CD4-positive, alpha-beta T cell treated with Interleukin-17A for 4 hours (primary cell): Measurements from ENCODE around the gene GABARAPL1.
"Not testable (repeated sequence)": the region's sequence is repeated elsewhere in the genome, so short reads cannot be mapped to it uniquely, and the experiment has no call there.

Experiments
- DNase-seq: peaks from one replicate; pipeline ENCODE4 v3.0.0-alpha.2; 2020; ENCODE audit warnings: mixed read lengths

The GABARAPL1 gene

DNA sequence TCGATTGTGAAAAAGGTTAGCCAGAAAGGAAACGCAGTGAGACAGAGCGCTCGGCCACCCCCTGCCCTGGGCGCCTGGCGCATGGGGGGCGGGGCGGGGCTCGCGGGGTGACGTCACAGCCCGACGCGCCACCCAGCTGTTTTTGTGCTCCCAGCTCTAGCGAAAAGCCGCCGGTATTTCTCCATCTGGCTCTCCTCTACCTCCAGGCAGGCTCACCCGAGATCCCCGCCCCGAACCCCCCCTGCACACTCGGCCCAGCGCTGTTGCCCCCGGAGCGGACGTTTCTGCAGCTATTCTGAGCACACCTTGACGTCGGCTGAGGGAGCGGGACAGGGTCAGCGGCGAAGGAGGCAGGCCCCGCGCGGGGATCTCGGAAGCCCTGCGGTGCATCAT, at the start of gene GABARAPL1:
Gene GABARAPL1, plus strand, starts transcription at position 139 of the 393 bp plus-strand sequence. Its CDS starts 253 bp downstream, at position 392.
- peak; percentile 83 for DNase-seq

DNA sequence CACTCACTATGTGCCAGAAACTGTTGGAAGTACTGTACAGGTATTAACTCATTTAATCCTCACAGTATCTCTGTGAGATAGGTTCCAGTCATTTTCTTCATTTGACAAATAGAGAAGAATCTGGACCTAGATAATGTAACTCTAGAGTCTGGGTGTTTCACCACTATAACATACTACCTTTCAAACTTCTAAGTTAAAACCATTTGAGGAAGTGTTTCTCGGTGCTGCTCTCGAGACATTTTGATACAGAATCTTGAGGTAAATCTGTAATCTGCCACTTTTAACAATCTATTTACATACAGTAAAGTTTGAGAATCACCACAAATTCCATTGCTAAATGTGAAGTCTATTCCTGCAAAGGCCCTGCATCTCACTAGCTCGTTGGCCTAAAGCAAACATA, 49.6 kb upstream of the GABARAPL1 start:
- DNase-seq = no peak

DNA sequence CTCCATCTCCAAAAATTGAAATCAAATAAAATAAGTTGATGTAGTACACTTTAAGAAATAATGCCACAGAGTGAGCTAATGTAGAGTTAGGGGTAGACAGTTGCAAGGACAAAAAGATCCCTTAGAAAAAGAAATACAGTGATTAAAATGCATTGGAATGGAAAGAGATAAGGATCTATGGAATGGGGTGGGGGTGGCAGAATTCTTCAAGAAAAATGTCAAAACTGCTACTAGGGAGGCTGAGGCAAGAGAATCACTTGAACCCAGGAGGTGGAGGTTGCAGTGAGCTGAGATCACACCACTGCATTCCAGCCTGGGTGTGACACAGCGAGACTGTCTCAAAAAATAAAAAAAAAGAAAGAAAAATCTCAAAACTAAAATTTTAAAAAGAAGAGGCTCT, 47.3 kb upstream of the GABARAPL1 start:
- no peak for DNase-seq

DNA sequence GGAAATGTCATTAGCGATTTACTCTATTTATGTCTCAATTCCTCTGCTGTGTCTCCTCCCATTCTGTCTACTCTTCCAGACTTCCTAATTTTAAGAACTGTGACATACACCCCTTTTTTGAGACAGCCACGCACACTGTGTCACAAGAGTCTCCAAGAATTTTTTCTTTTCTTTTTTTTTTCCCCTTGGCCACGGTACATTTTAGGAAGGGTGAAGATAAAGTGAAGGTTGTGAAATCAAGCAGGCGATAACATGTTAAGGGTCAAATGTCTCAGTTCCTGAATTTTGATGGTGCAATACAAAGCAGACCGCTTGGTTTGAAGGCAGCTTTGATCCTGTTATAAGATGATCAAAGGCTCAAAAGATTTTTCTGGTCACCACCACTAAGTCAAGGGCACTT, 45.1 kb upstream of the GABARAPL1 start:
- no peak for DNase-seq

DNA sequence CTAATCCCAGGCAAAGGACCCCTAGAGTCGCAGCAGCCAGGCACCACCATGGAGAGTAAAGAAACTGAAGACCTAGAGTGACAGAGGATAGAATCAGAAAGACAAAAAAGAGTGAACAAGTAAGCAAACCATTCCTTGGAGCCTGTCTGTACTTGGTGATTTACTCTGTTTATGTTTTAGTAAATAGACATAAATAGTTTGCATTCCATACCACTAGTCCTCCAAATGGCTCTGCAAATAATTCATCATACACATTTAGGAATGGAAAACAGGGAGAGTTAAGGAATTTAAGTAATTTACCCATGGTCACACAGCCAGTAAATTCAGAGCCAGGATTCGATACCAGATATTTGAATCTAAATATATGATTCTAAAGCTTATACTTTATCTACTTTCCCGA, 43.6 kb upstream of the GABARAPL1 start:
- no peak for DNase-seq

DNA sequence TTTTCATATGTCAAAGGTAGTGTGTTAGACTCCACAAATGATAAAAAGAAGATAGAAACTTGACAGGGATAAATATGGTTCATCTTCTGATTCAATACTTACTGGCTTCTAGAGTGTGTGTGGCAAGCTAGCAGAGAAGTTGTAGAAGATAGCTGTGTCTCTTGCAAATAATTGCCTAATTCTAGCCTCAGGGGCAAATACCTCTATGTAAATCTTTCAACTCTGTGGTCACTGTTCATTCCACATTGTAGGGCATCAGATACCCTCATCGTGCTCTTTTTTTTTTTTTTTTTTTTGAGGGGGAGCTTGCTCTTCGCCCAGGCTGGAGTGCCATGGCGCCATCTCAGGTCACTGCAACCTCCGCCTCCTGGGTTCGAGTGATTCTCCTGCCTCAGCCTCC, 42.5 kb upstream of the GABARAPL1 start:
- no peak for DNase-seq

DNA sequence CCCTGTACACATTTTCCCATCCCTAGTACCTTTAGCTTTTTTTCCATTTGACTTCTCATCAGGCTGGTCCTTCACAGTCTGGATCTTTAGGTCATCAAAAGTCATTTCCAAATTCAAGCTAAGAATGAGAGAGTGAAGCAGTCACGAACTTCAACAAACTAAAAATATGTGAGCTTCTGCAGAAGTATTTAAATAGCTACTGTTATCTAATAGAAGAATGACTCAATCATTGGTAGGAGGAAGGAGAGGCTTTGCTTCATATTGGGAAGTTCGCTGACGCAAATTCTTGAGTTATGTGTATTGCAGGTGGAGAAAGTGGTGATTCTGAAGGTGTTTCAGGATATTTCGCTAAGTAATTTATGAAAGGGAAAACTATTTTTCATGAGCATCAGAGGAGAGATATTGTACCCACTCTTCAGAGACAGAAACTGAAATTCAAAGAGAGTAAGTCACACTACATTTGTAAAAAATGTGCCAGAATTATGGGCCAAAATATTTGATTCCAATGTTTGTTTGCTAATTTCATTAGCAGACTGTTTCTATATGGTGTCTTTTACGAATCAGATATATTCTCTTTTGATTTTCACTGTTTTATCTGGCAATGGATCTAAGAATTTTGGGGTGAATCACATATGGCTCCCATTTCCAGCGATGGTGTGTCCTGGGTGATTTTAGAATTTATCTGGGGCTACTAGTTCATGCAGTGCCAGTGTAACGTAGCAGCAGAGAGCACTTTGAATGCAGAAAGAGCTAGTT, 40.5 kb upstream of the GABARAPL1 start, which contains the start of gene OLR1:
Gene OLR1, minus strand, starts transcription at position 160 of the 756 bp plus-strand sequence. Its CDS starts 55 bp downstream, at position 105.
- DNase-seq = no peak

DNA sequence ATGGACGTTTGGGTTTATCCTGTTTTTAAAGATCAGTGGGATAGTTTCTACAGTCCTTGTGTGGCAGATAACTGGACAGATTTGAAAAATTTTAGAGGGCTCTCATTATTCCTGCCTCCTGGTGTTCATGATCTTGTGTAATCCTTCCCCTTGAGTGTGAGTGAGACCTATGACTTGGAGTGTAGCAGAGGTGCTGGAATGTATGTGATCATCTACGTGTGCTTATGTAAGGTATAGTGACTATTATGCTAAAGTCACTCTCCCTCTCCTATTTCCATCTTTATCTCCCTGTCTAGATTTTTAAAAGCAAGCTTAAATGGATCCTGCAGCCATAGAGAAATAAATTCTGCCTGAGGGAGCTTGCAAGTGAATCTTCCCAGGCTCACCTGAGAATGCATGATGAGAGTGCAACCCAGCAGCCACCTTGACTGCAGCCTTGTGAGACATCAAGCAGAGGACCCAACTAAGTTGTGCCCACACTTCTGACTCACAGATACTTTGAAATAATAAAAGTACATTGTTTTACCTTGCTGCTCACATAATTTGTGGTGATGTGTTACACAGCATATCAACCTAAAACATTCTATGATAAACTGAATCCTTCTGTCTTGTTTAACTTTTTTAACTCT, 37.6 kb upstream of the GABARAPL1 start:
- no peak for DNase-seq

DNA sequence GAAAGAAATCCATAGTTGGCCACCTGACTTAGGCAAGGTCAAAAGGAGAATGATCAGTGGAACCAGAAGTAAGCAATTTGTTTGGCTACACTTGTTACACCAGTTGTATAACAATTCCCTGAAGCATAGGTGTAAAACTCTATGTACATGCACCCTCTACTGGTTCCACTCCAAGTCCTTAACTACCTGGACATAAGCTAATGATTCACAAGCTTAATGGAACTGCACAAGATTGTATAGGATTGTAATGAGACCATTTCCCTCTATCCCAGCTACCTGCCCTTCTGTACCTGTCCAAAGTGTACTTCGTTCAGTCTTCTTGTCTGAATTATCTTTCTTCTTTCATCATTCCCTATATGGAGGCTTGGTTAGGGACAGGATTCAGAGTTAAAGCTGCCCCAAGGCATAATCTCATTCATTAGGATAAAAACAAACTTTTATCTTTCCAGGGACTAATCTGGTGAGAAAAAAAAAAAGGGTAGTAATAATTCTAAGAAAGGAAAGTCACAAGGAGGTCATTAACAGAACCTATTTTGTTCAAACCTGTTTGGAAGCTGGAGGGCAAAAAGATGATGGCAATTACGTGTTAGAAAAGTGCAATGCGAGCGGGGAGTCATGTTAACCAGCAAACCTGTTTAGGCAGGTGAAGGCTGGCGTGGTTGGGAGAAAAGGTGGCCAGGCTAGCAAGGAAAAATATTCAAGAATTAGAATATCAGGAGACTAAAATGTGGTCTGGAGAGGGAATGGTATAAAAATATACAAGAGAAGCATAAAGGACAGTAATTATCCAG, 36.6 kb upstream of the GABARAPL1 start:
- no peak for DNase-seq

DNA sequence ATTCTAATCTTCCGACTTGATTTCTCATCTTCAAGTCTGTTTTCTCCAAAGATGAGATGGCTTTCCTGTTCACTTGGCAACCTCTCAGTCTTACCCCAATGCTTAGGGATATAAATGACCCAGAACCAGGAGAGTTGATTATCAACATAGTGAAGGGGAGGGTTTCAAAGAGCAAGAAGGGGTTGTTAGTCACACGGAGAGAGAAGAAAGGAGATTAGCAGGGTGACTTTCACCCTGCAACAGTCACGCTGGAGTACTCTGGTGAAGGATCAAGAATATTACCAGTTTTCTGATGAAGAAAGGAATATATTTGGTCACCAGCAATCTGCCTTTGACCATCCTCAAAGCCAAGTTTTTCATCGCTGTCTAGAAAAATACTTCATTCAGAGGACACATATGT, 33.9 kb upstream of the GABARAPL1 start, which contains the start of gene TMEM52B:
Gene TMEM52B, plus strand, starts transcription at position 212 of the 400 bp plus-strand sequence. CDS start 543 bp downstream, outside the sequence.
- DNase-seq = no peak

DNA sequence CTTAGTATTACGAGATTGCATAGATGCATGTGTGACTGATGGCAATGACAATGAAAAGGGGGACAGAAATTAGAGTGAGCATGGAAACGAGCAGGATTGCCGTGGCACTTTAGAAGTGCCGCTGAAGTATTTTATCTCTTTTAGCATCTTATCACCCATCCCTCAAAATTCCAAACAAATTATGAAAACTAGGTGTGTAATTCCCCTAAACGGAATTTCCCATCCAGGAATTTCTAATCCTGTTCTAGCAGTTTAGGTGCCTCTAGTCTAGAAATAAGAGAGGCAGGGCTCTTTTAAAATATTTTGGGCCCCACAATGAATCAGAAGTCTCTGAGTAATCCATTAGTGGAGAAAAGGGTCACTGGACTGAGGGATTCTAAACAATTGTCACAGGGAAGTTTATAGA, 32.9 kb upstream of the GABARAPL1 start:
- DNase-seq = no peak

DNA sequence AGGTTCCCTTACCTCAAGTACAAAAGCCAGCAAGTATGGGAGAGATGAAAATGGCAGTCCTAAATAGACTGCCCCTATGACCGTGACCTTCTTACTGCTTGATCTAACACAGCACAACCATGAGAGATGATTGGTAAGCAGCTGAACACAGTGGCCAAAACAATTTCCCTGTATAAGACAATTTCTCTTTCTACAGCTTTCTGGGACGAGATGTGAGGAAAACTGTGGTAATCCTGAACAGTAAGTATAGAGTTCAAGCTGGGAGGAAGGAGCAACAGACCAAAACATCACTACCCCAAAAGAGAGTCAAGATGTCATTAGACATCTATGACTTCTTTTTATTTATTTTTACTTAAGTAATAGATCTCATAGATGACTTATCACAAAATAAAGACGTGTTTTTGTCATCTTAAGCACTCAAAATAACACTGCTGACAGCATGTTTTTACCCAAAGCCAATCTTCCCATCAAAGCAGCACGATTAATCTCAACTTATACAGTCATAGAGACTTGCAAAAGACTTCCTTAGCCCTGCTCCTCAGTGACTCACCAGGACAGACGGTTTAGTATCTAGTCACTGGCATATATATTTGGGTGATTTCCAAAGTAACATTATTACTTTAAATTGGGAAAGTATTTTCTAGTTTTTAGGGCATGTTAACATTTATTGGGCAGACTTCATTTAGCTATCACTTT, 30.2 kb upstream of the GABARAPL1 start:
- no peak for DNase-seq

DNA sequence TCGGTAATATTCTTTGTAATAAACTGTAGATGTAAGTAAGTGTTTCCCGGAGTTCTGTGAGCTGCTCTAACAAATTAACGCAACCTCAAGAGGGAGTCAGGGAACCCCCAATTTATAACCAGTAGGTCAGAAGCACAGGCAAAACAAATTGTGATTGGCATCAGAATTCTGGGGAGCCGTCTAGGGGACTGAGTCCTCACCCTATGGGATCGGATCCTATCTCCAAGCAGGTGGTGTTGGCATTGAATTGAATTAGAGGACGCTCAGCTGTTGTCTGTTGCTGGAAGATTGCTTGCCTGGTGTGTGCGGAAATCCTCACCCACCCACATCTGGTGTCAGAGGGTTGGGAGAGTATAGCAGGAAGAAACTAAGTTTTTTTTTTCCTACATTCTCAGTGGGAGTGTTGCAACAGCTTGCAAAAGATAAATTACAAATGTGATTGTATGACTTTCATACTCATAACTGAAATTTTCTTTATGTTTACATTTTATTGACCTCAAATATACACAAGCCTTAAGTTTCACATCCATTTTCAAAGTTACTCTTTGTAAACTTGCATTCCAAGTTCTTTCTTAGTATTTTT, 28.3 kb upstream of the GABARAPL1 start:
- no peak for DNase-seq

DNA sequence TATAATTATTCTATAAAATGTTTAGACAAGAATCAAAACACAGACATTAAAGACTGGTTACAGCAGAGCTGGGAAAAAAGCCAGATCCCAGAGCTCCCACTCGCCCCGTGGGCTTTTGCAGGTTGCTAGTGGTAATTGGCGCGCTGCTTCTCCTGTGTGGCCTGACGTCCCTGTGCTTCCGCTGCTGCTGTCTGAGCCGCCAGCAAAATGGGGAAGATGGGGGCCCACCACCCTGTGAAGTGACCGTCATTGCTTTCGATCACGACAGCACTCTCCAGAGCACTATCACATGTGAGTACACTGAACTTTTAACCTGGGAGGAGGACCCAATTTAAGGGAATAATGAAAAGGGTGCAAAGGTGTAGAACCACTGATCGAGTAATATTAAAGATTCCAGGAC, 26.4 kb upstream of the GABARAPL1 start:
- peak; percentile 3 for DNase-seq

DNA sequence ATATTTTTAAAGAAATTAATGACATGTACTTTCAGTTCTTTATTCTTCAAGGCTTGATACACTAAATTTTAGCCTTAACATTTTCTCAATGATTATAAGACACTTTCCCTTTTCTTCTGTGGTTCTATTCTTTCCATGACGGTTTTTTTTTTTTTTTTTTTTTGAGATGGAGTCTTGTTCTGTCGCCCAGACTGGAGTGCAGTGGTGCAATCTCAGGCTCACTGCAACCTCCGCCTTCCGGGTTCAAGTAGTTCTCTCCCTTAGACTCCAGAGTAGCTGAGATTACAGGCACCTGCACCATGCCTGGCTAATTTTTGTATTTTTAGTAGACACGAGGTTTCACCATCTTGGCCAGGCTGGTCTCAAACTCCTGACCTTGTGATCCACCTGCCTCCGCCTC, 25.7 kb upstream of the GABARAPL1 start:
- not testable (repeated sequence) for DNase-seq

DNA sequence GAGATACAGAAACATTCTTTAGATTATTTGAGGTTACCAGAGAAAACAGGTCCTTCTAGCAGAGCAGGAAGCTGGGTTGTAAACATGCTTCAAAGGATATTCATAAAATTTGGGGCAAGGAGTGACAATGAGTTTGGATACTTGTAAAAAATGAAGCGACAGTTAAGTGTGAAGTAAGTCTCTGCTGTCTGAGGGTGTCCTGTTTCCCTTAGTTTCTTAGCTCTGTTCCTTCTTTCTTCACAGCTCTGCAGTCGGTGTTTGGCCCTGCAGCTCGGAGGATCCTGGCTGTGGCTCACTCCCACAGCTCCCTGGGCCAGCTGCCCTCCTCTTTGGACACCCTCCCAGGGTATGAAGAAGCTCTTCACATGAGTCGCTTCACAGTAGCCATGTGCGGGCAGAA, 23.0 kb upstream of the GABARAPL1 start:
- no peak for DNase-seq

DNA sequence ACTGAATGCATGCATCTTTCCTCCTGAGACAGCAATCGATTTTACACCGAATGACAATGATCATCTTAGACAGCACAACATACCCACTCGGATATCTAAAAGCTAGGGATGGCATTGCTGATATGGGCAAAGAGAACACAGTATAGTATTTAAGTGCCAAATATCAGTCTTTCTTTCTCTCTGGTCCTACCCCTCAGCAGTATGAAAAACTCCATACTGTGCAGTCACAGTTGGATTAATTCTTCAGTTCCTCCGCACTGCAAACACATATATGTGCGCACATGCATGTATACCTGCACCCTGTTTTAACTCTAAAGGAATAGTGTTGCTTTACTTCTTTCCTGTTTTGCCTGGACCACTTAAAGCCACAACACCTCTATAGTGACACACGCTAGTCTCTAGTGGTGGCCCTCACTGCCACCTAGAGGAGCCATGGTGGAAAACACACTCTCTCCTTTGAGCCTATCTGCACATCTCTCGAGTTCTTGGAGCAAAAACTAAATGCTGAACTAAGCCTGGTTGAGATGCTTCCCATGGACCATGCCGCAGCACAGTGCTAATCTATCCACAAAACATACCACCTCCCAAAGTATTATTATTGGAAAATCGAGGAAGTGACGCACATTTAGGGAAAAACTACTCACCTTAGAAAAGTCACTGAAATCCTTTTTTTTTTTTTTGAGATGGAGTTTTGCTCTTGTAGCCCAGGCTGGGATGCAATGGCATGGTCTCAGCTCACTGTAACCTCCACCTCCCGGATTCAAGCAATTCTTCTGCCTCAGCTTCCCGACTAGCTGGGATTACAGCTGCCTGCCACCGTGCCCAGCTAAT, 21.9 kb upstream of the GABARAPL1 start:
- DNase-seq = peak; percentile 63

DNA sequence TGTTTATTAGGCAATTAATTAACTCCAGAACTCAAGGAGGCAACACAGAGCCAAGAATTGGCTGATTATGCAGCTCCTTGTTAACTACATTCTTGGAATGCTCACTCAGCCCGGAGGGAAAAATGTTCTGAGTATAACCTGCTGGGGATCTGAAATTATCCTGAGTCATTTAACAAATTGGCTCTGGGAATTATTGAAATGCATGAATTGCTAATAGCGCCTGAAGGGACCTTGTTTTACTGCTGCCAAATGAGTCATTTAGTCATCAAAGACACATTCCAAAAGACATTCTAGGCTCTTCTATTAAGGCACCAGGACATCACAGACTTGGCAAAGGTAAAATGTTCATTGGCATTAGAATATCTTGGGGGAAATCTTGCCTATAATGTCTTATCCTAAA, 20.8 kb upstream of the GABARAPL1 start:
- DNase-seq = no peak

DNA sequence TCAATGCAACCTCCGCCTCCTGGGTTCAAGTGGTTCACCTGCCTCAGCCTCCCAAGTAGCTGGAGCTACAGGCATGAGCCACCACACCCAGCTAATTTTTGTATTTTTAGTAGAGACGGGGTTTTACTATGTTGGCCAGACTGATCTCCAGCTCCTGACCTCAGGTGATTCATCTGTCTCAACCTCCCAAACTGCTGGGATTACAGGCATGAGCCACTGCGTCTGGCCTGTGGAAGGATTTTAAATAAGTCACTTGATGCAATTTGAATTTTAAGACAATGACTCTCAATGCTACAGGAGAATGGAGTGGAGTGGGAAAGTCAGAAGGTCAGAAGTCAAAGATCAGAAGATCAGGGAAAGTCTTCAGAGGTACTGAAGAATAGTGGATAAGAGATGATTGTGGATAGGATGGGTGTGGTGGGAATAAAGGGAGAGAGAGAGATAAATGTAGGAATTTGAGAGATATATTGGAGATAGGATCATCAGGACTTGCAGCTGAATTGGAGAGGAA, 18.5 kb upstream of the GABARAPL1 start:
- DNase-seq = no peak

DNA sequence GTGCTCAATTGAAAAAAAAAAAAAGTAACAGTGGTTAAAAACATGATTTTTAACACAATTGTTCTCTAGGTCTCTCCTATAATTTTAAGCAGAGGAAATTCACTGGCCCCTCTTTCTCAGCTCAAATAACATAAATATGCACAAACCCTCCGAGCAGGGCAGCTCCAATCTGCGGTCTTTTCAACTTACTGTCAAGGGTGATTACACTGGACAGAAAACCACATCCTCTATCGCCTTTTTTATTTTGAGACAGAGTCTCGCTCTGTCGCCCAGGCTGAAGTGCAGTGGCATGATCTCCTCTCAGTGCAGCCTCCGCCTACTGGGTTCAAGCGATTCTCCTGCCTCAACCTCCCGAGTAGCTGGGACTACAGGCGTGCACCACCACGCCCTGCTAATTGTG, 16.5 kb upstream of the GABARAPL1 start:
- no peak for DNase-seq

DNA sequence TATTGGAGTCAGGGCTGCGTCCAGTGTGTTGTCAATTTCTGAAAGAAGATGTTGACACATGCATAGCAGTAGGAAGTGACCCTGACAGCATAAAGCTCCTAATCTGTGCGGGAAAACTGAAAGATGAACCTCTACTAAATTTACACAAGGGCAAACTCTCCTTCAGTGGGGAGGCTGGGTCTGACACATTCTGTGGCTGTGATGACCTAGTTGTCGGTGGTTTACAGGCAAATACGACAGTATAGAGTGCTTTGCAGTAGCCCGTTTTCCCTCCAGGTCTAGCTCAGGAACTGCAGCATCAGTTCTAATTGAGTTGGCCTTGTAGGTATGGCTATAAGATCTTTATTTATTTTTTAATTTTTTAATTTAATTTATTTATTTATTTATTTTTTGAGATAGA, 14.8 kb upstream of the GABARAPL1 start:
- no peak for DNase-seq
